COLO668 (cell line): ENCODE measurements around the gene WFDC10A.
"Not testable (repeated sequence)": the region's sequence is repeated elsewhere in the genome, so short reads cannot be mapped to it uniquely, and the experiment has no call there.

Source experiments
- DNase-seq: peaks from one replicate; lab custom pipeline; 2025; ENCODE audit not compliant: unreplicated experiment; lab: John Stamatoyannopoulos, UW

The WFDC10A gene

DNA sequence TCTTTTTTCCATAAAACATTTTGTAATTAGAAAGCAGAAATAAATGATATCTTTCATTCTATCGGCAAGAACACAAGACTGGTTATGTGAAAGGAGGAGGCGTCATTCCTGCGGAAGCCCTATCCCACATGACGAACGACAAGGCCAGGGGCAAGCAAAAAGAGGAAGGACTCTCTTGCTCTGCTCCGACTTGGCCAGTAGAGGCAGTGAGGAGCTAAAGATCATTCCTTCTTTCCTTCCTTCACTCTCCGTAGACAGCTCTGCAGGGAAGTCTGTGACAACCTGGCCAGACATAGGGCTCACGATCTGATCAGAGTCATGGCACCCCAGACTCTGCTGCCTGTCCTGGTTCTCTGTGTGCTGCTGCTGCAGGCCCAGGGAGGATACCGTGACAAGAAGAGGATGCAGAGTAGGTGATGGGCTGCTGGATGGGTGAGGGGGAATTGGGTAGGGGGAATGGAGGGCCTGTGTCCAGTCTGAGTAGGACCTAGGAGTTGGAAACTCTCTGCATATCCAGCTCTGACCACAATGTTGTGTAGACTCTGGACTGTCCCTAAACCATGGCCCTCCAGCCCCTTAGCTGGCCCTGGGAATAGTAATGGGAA, at the start of gene WFDC10A:
WFDC10A (plus strand) TSS at position 244 of the 605 bp plus-strand sequence; CDS start at position 319, 75 bp downstream.
- no peak for DNase-seq

DNA sequence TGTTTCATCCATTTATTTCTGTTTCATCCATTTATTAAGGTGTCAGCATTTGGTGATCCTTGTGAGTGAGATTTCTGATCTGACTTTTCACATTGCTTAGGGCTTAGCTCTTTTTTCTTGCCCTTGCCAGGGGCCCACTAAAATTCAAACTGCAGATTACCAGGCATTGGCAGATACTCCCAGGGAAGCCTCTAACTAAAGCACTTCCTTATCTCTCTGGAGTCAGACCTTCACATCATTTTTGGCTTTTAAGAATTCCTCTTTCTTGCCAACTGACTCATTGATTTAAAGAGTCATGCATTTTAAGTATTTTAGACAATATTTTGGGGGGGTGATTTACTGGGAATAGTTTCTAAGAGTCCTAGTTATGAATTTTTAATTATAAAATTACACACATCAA, 47.8 kb upstream of the WFDC10A start:
- DNase-seq, result no peak

DNA sequence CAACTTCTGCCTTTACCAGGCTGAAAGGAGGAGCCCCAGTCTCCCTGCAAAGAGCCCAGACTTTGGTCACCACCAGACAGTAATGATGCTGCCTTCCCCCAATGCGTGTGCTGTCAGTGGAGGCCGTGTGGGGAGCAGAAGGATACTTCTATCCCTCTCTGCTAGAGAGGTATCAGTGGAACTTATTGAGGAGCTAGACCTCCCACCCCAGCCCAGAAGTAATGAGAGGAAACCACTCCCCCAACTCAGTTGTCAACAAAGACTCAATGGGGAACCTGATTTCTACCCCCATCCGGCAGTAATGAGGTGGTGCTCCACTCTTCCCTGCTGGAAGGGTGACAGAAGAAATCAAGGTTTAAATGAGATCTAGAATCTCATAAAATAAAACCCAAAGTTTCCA, 46.0 kb upstream of the WFDC10A start:
- DNase-seq, result no peak

GRCh38 chr20:45584294-45584693, 45.2 kb upstream of the WFDC10A start:
- not testable (repeated sequence) for DNase-seq

- DNase-seq, result not testable (repeated sequence)
Measured at GRCh38 chr20:45585986-45586385, 43.6 kb upstream of the WFDC10A start.

GRCh38 chr20:45588800-45589199, 40.7 kb upstream of the WFDC10A start:
- no peak for DNase-seq

GRCh38 chr20:45589725-45590124, 39.8 kb upstream of the WFDC10A start:
- no peak for DNase-seq

DNA sequence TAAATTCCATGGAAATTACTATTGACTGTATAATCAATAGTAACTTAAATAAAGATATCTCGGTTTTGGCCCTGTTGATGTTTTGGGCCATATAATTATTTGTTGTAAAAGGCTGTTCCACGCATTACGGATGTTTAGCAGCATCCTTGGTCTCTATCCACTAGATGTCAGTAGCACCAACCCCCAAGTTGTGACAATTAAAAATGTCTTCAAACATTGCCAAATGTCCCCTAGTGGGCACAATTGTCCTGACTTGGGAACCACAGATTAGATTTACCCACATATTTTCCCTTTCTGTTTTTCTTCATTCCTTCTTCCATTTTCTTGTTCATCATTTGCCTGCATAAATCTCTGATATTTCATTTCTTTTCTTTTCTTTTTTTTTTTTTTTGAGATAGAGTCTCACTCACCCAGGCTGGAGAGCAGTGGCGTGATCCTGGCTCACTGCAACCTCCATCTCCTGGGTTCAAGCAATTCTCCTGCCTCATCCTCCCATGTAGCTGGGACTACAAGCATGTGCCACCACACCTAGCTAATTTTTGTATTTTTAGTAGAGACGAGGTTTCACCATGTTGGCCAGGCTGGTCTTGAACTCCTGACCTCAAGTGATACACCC, 36.9 kb upstream of the WFDC10A start:
- peak; percentile 52 for DNase-seq

DNA sequence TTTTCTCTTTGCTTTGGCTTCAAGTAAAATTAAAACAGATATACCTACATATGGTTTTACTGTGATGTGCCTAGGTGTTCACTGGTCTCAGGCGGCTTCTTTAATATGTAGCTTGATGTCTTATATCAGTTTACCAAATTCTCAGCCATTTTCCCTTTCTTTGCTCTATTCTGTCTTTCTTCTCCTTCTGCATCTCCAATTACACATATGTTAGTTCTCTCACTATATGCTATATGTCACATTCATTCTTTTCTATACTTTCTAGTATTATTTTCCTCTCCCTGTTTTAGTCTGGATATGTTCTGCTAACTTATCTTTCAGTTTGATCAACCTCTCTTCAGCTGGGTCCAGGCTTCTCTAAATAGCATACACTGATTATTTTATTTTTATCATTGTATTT, 36.0 kb upstream of the WFDC10A start:
- no peak for DNase-seq

DNA sequence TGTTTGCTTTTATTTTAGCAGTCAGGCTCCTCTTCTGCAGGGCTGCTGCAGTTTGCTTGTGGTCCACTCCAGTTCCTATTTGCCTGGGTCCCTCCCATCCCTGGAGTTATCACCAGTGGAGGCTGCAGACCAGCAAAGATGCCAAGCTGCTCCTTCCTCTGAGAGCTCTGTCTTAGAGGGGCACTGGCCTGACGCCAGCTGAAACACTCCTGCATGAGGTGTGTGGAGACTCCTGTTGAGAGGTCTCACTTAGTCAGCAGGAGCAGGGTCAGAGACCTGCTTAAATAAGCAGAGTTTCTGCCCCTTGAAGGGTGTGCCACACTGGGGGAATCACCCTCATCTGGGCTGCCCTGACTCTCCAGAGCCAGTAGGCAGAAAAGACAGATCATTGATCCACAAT, 34.3 kb upstream of the WFDC10A start:
- DNase-seq, result no peak

DNA sequence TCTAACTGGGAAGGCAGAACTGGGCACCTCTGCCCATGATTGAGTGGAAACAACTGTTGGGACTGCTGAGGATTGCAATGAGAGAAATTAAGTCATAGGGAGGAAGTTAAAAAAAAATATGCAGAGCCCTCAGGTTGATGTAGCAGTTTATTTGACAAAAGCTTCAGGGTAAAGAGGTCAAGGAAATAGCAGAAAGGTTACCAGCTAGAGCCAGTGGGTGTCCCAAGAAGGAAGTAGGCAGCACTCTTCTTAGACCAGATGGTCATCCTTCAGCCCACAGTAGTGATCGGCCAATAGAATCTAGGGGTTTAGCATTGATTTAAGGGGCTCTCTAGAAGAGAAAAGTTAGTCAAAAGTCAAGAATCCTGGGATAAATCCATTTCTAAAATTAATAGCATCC, 21.7 kb upstream of the WFDC10A start:
- no peak for DNase-seq

GRCh38 chr20:45611054-45611453, 18.5 kb upstream of the WFDC10A start:
- DNase-seq, result no peak

GRCh38 chr20:45612314-45612713, 17.2 kb upstream of the WFDC10A start:
- DNase-seq, result no peak

- no peak for DNase-seq
Measured at GRCh38 chr20:45617591-45617990, 11.9 kb upstream of the WFDC10A start.

DNA sequence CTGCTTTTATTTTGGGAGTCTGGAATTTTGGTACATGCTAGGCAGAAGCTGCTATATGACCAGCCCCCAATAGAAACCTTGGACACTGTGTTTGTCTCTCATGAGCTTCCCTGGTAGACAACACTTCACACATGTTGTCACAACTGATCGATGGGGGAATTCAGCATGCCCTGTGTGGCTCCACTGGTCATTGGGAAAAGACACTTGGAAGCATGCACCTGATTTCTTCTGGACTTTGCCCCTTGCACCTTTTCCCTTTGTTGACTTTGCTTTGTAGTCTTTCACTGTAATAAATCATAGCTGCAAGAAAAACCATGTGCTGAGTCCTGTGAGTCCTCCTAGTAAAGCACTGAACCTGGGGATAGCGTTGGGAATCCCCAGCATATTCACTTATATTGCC, 7.9 kb upstream of the WFDC10A start:
- peak; percentile 90 for DNase-seq

DNA sequence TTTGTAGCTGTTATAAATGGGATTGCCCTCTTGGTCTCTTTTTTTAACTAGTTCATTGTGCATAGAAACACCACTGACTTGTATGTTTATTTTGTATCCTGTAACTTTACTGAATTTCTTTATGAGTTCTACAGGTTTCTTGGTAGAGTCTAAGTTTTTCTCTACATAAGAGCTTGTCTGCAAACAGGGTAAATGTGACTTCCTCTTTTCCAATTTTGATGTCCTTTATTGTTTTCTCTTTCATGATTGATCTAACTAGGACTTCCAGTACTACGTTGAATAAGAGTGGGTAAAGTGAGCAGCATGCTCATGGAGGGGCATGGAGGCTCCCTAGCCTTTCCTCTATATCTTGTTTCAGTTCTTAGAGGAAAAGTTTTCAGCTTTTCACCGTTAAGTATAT, 3.0 kb upstream of the WFDC10A start:
- no peak for DNase-seq

DNA sequence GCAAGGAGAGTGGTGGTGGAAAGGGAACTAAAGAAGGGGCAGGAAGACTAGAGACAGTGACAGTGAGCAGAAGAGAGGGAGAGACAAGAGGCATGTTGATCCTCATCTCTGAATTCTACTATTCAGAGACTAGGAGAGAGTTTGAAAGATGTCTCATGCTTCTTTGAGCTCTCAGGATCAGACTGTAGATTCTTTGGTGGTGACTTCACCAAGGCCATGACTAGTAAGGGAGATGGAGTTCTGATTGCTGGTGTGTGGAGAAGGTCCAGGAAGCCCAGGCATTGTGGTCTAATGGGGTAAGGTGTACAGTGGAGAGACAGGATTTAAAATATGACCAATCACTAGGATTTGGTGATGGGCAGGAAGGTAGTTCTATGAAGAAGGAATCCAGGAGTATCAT, 832 bp downstream of the WFDC10A start:
- no peak for DNase-seq

- DNase-seq, result no peak
Measured at GRCh38 chr20:45631184-45631583, 1.6 kb downstream of the WFDC10A start, which contains the start of gene WFDC9. TSS of gene WFDC9 (minus strand) at chr20:45631284. CDS start at chr20:45610181, 21,103 bp downstream.

GRCh38 chr20:45636513-45636912, 7.0 kb downstream of the WFDC10A start:
- DNase-seq, result no peak

GRCh38 chr20:45639687-45640086, 10.1 kb downstream of the WFDC10A start:
- no peak for DNase-seq

DNA sequence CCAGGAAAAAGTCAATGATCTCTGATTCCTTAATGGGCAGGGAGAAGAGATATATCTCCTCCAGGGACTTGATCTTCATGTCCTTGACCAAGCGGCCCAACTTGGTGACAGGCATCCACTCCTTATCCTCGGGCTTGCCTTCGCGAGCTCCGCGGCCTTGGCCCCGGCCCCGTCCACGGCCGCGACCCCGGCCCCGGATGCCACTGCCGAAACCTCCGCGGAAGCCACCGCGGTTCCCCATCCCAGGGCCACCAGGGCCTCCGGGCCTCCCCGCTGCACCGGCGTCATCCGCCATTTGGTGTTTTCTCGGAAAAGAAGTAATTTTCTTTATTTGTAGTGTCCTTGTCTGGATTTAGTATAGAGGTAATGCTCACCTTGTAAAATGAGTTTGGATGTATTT, 11.5 kb downstream of the WFDC10A start:
- not testable (repeated sequence) for DNase-seq

DNA sequence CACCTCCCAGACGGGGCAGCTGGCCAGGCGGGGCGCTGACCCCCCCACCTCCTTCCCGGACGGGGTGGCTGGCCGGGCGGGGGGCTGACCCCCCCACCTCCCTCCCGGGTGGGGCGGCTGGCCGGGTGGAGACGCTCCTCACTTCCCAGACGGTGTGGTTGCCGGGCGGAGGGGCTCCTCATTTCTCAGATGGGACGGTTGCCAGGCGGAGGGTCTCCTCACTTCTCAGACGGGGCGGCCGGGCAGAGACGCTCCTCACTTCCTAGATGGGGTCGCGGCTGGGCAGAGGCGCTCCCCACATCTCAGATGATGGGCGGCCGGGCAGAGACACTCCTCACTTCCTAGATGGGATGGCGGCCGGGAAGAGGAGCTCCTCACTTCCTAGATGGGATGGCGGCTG, 16.3 kb downstream of the WFDC10A start:
- DNase-seq, result not testable (repeated sequence)

DNA sequence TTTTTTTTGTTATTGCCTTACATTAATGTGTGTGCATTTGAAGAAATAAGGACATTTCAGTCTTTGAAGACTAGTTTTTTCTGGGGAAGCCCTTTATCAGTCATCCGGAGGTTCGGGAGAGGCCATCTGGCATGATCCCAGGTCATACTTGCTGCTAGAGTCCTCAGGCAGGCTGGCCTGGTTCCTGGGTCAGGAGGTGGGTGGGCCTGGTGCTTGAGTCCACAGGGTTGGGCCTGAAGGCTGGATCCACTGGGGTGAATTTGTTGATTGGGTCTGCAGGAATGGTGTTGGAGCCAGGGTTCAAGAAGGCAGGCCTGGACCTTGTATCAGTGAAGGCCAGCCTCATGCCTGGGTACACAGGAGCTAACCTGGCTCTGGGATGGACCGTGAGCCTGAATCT, 17.3 kb downstream of the WFDC10A start:
- no peak for DNase-seq
